GM21367 (cell line): Measurements from ENCODE around the gene MRPL17.

ENCODE experiments used
- ATAC-seq: cut with Tn5 transposase; IDR thresholded peaks from one replicate; pipeline ENCODE4 v1.9.1; 2021; ENCODE audit not compliant: unreplicated experiment

MRPL17 gene

GRCh38 chr11:6634534-6634933, 48.6 kb downstream of the MRPL17 start:
- no peak for ATAC-seq

- ATAC-seq = no peak
Measured at GRCh38 chr11:6633422-6634408, 49.4 kb downstream of the MRPL17 start.

- ATAC-seq = no peak
Measured at GRCh38 chr11:6632116-6633073, 50.7 kb downstream of the MRPL17 start.

GRCh38 chr11:6631361-6631890, 51.7 kb downstream of the MRPL17 start:
- ATAC-seq = no peak

GRCh38 chr11:6630632-6631291, 52.4 kb downstream of the MRPL17 start:
- ATAC-seq = no peak
